ENCODE measurements around the gene ADCY5. TPM values are rescaled to one million over a fixed set of nuclear protein-coding genes. Genes with fewer than 3 reads are reported as not detected.

ADCY5 gene
- total RNA-seq, 2 donors from 2014 or later = not detected

- H3K27ac Mint-ChIP-seq = no peak overlapping the region
- no peak overlapping the region for H3K4me3 Mint-ChIP-seq
- H3K27me3 Mint-ChIP-seq = peaks cover 35% of the 10 kb centered on the region
- no peaks in the 10 kb centered on the region for H3K4me1 Mint-ChIP-seq
- no peaks in the 10 kb centered on the region for H3K36me3 Mint-ChIP-seq (ENCODE audit: low read depth)
- no peaks in the 10 kb centered on the region for H3K9me3 Mint-ChIP-seq
- no peak for ATAC-seq (replicated peaks)
These were observed 51.8 kb downstream of the ADCY5 start for GRCh38 chr3:123397050-123397590.

- Mint-ChIP-seq H3K4me3 (no peak overlapping the region), H3K27ac (no peak overlapping the region), H3K36me3 (ENCODE audit: low read depth) (no peaks in the 10 kb centered on the region), H3K27me3 (peaks cover 35% of the 10 kb centered on the region), H3K4me1 (no peaks in the 10 kb centered on the region), H3K9me3 (no peaks in the 10 kb centered on the region)
- no peak for ATAC-seq (replicated peaks)
These were observed 52.5 kb downstream of the ADCY5 start for GRCh38 chr3:123396171-123397049.

GRCh38 chr3:123395235-123395634 is 53.7 kb downstream of the ADCY5 start:
- no peaks in the 10 kb centered on the region for H3K4me1 Mint-ChIP-seq
- ATAC-seq (replicated peaks) = no peak
- peaks cover 35% of the 10 kb centered on the region for H3K27me3 Mint-ChIP-seq
- H3K9me3 Mint-ChIP-seq = no peaks in the 10 kb centered on the region
- no peak overlapping the region for H3K27ac Mint-ChIP-seq
- no peak overlapping the region for H3K4me3 Mint-ChIP-seq
- no peaks in the 10 kb centered on the region for H3K36me3 Mint-ChIP-seq (ENCODE audit: low read depth)

- Mint-ChIP-seq H3K36me3 (ENCODE audit: low read depth) (no peaks in the 10 kb centered on the region), H3K4me1 (no peaks in the 10 kb centered on the region), H3K4me3 (no peak overlapping the region), H3K9me3 (no peaks in the 10 kb centered on the region), H3K27ac (no peak overlapping the region), H3K27me3 (peaks cover 30% of the 10 kb centered on the region)
- no peak for ATAC-seq (replicated peaks)
These were observed 54.4 kb downstream of the ADCY5 start for GRCh38 chr3:123394391-123395020.

- Mint-ChIP-seq H3K9me3 (no peaks in the 10 kb centered on the region), H3K4me1 (no peaks in the 10 kb centered on the region), H3K4me3 (no peak overlapping the region), H3K27me3 (peaks cover 28% of the 10 kb centered on the region), H3K36me3 (ENCODE audit: low read depth) (no peaks in the 10 kb centered on the region), H3K27ac (no peak overlapping the region)
- ATAC-seq (replicated peaks) = no peak
These were observed 55.8 kb downstream of the ADCY5 start for GRCh38 chr3:123392871-123393620.

GRCh38 chr3:123392368-123392767 is 56.5 kb downstream of the ADCY5 start:
- Mint-ChIP-seq H3K4me1 (no peaks in the 10 kb centered on the region), H3K4me3 (no peak overlapping the region)
- no peak for ATAC-seq (replicated peaks)

GRCh38 chr3:123390865-123391600 is 57.9 kb downstream of the ADCY5 start:
- Mint-ChIP-seq H3K9me3 (no peaks in the 10 kb centered on the region), H3K36me3 (ENCODE audit: low read depth) (no peaks in the 10 kb centered on the region), H3K27ac (no peak overlapping the region), H3K4me3 (no peak overlapping the region), H3K4me1 (no peaks in the 10 kb centered on the region), H3K27me3 (peaks cover 35% of the 10 kb centered on the region)
- no peak for ATAC-seq (replicated peaks)

More at GRCh38 chr3:123392368-123392767, 56.5 kb downstream of the ADCY5 start:
- Mint-ChIP-seq H3K36me3 (ENCODE audit: low read depth) (no peaks in the 10 kb centered on the region), H3K27ac (no peak overlapping the region), H3K9me3 (no peaks in the 10 kb centered on the region), H3K27me3 (peaks cover 27% of the 10 kb centered on the region)

- Mint-ChIP-seq H3K4me3 (no peak overlapping the region), H3K4me1 (no peaks in the 10 kb centered on the region), H3K36me3 (ENCODE audit: low read depth) (no peaks in the 10 kb centered on the region), H3K9me3 (no peaks in the 10 kb centered on the region), H3K27ac (no peak overlapping the region), H3K27me3 (peaks cover 30% of the 10 kb centered on the region)
- no peak for ATAC-seq (replicated peaks)
These were observed 59.3 kb downstream of the ADCY5 start for GRCh38 chr3:123389628-123389918.

GRCh38 chr3:123388811-123389627 is 59.9 kb downstream of the ADCY5 start:
- Mint-ChIP-seq H3K27ac (no peak overlapping the region), H3K9me3 (no peaks in the 10 kb centered on the region), H3K36me3 (ENCODE audit: low read depth) (no peaks in the 10 kb centered on the region), H3K4me1 (no peaks in the 10 kb centered on the region), H3K4me3 (no peak overlapping the region), H3K27me3 (peaks cover 26% of the 10 kb centered on the region)
- no peak for ATAC-seq (replicated peaks)

GRCh38 chr3:123388042-123388441 is 60.8 kb downstream of the ADCY5 start:
- Mint-ChIP-seq H3K4me1 (no peaks in the 10 kb centered on the region), H3K4me3 (no peak overlapping the region), H3K27me3 (peaks cover 29% of the 10 kb centered on the region), H3K36me3 (ENCODE audit: low read depth) (no peaks in the 10 kb centered on the region), H3K27ac (no peak overlapping the region), H3K9me3 (no peaks in the 10 kb centered on the region)
- no peak for ATAC-seq (replicated peaks)

- H3K4me3 Mint-ChIP-seq = no peak overlapping the region
- peaks cover 29% of the 10 kb centered on the region for H3K27me3 Mint-ChIP-seq
- ATAC-seq (replicated peaks) = no peak
- no peaks in the 10 kb centered on the region for H3K9me3 Mint-ChIP-seq
- no peaks in the 10 kb centered on the region for H3K4me1 Mint-ChIP-seq
- no peaks in the 10 kb centered on the region for H3K36me3 Mint-ChIP-seq (ENCODE audit: low read depth)
- no peak overlapping the region for H3K27ac Mint-ChIP-seq
These were observed 61.4 kb downstream of the ADCY5 start for GRCh38 chr3:123387532-123387931.

- Mint-ChIP-seq H3K27me3 (peaks cover 29% of the 10 kb centered on the region), H3K36me3 (ENCODE audit: low read depth) (no peaks in the 10 kb centered on the region), H3K9me3 (no peaks in the 10 kb centered on the region), H3K27ac (no peak overlapping the region), H3K4me1 (no peaks in the 10 kb centered on the region), H3K4me3 (no peak overlapping the region)
- no peak for ATAC-seq (replicated peaks)
These were observed 62.3 kb downstream of the ADCY5 start for GRCh38 chr3:123386477-123387040.

- ATAC-seq (replicated peaks) = no peak
- no peak overlapping the region for H3K27ac Mint-ChIP-seq
- H3K27me3 Mint-ChIP-seq = peaks cover 29% of the 10 kb centered on the region
- H3K36me3 Mint-ChIP-seq (ENCODE audit: low read depth) = no peaks in the 10 kb centered on the region
- H3K9me3 Mint-ChIP-seq = no peaks in the 10 kb centered on the region
- no peaks in the 10 kb centered on the region for H3K4me1 Mint-ChIP-seq
- no peak overlapping the region for H3K4me3 Mint-ChIP-seq
These were observed 62.9 kb downstream of the ADCY5 start for GRCh38 chr3:123385981-123386380.

Measured in activated T-helper 17 cell treated with anti-CD3 and anti-CD28 coated beads, Interleukin-2, amount 50 U/mL, for 72 hours (primary cell).